ENCODE measurements around the gene KDM1A.

The KDM1A gene

DNA sequence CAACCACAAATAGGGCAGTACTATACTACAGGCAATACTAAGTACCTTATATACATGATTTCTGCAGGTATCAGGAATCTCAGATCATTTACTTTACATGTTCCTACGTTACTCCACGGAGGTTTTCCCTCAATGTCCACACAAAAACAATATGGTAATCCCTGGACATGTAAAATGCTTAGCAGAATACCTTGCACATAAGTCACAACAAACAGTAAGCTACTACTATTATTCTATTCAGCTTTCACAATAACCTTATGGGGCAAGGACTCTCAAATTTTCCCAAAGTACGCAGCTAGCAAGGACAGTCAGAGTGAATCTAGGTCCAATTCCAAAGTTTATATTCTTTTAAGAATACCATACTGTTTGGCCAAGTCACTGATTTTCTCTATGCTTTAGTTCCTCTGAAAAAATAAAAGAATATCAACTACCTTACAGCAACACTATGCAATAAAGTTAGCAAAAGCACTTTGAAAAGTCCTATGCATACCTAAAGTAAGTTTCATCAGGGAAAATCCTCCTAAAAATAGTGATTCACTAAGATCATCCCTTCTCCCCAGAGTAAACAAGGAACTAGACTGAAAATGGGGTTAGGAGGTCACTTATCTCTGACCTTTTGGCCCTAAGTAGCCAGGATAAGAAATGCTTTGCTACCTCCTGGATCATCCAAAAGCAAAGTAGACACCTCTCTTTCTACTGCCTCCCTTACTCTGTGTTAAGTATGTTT lies 82.0 kb downstream of the KDM1A start:
- no peaks in the 10 kb centered on the region for H3K9me3 ChIP-seq (replicated peaks; ENCODE audit: insufficient read depth, low read length)

GRCh38 chr1:23101887-23102286 lies 82.6 kb downstream of the KDM1A start:
- H2AFZ ChIP-seq (ENCODE audit: low read length): no peak overlapping the region
- H3K9me3 ChIP-seq (replicated peaks; ENCODE audit: insufficient read depth, low read length): no peaks in the 10 kb centered on the region
- no peak for TF ChIP-seq EZH2phosphoT487 (IDR thresholded peaks at IDR 0.05; ENCODE audit: low read length)
- no peak for TF ChIP-seq CTCF (IDR thresholded peaks at IDR 0.05; ENCODE audit: low read length)
- no peak for TF ChIP-seq EZH2 (optimal IDR thresholded peaks at IDR 0.05; ENCODE audit: low read depth, low read length)
- no peak for DNase-seq
- no peaks in the 10 kb centered on the region for H3K79me2 ChIP-seq (ENCODE audit: low read length)
- no peaks in the 10 kb centered on the region for H4K20me1 ChIP-seq (ENCODE audit: insufficient read depth, low read length)
- H3F3A ChIP-seq (ENCODE audit: insufficient read depth, low read length): no peaks in the 10 kb centered on the region
- no peaks in the 10 kb centered on the region for H3K27me3 ChIP-seq (replicated peaks; ENCODE audit: insufficient read depth, low read length)
- H3K9ac ChIP-seq (ENCODE audit: low read length): no peak overlapping the region
- H3K36me3 ChIP-seq (replicated peaks; ENCODE audit: insufficient read depth, low read length): no peaks in the 10 kb centered on the region
- no peak overlapping the region for H3K4me2 ChIP-seq (ENCODE audit: low read depth, low read length)
- H3K4me3 ChIP-seq (ENCODE audit: low read length): no peak overlapping the region
- H3K27ac ChIP-seq (ENCODE audit: low read length): no peak overlapping the region
- no peaks in the 10 kb centered on the region for H3K4me1 ChIP-seq (ENCODE audit: low read length)
- H3K9me2 ChIP-seq (replicated peaks; ENCODE audit: insufficient read depth, low read length): no peaks in the 10 kb centered on the region

More for the DNA sequence above, 82.0 kb downstream of the KDM1A start:
- Histone ChIP-seq H4K20me1 (ENCODE audit: insufficient read depth, low read length) (no peaks in the 10 kb centered on the region), H3K4me1 (ENCODE audit: low read length) (no peaks in the 10 kb centered on the region), H3K27me3 (replicated peaks; ENCODE audit: insufficient read depth, low read length) (no peaks in the 10 kb centered on the region), H2AFZ (ENCODE audit: low read length) (no peak overlapping the region), H3K79me2 (ENCODE audit: low read length) (no peaks in the 10 kb centered on the region), H3K27ac (ENCODE audit: low read length) (no peak overlapping the region), H3K4me3 (ENCODE audit: low read length) (no peak overlapping the region), H3K9me2 (replicated peaks; ENCODE audit: insufficient read depth, low read length) (no peaks in the 10 kb centered on the region), H3F3A (ENCODE audit: insufficient read depth, low read length) (no peaks in the 10 kb centered on the region), H3K4me2 (ENCODE audit: low read depth, low read length) (no peak overlapping the region), H3K9ac (ENCODE audit: low read length) (no peak overlapping the region), H3K36me3 (replicated peaks; ENCODE audit: insufficient read depth, low read length) (no peaks in the 10 kb centered on the region)
- no peak for TF ChIP-seq CTCF (IDR thresholded peaks at IDR 0.05; ENCODE audit: low read length)
- no peak for TF ChIP-seq EZH2phosphoT487 (IDR thresholded peaks at IDR 0.05; ENCODE audit: low read length)
- no peak for TF ChIP-seq EZH2 (optimal IDR thresholded peaks at IDR 0.05; ENCODE audit: low read depth, low read length)
- DNase-seq: no peak

- TF ChIP-seq EZH2phosphoT487 (IDR thresholded peaks at IDR 0.05; ENCODE audit: low read length) (no peak), CTCF (IDR thresholded peaks at IDR 0.05; ENCODE audit: low read length) (no peak)
- no peaks in the 10 kb centered on the region for H3K9me2 ChIP-seq (replicated peaks; ENCODE audit: insufficient read depth, low read length)
- no peaks in the 10 kb centered on the region for H3K4me1 ChIP-seq (ENCODE audit: low read length)
- no peaks in the 10 kb centered on the region for H4K20me1 ChIP-seq (ENCODE audit: insufficient read depth, low read length)
- H3K9ac ChIP-seq (ENCODE audit: low read length): no peak overlapping the region
- no peaks in the 10 kb centered on the region for H3F3A ChIP-seq (ENCODE audit: insufficient read depth, low read length)
- no peaks in the 10 kb centered on the region for H3K27me3 ChIP-seq (replicated peaks; ENCODE audit: insufficient read depth, low read length)
- H3K79me2 ChIP-seq (ENCODE audit: low read length): no peaks in the 10 kb centered on the region
- DNase-seq: no peak
- no peak overlapping the region for H3K27ac ChIP-seq (ENCODE audit: low read length)
- no peaks in the 10 kb centered on the region for H3K36me3 ChIP-seq (replicated peaks; ENCODE audit: insufficient read depth, low read length)
- no peak overlapping the region for H2AFZ ChIP-seq (ENCODE audit: low read length)
- H3K9me3 ChIP-seq (replicated peaks; ENCODE audit: insufficient read depth, low read length): no peaks in the 10 kb centered on the region
- H3K4me2 ChIP-seq (ENCODE audit: low read depth, low read length): no peak overlapping the region
- H3K4me3 ChIP-seq (ENCODE audit: low read length): no peak overlapping the region
Observed at GRCh38 chr1:23102289-23102688, 83.0 kb downstream of the KDM1A start.

Measured in MM.1S (cell line).